Ovary (tissue), 3 donors: ENCODE results near the gene SLC27A2.

ENCODE experiments used
- CTCF ChIP-seq, 3 donors: fragments of 450-650 bp in 2 of 3; fragments of 200-600 bp in 1 of 3; IDR thresholded peaks; one replicate each; pipeline versions ENCODE4 v1.5.1 to v1.8.0; 2016 to 2022; ENCODE audit warnings: antibody characterized with exemption in 3 of 3, mild to moderate bottlenecking in 1 of 3
- POLR2A ChIP-seq: fragments of 450-650 bp; IDR thresholded peaks from one replicate; pipeline ENCODE4 v1.6.1; 2017; ENCODE audit warnings: antibody characterized with exemption, mild to moderate bottlenecking, moderate library complexity
- donor health status: DM: no; HTN: no; CAD: no.

- TF ChIP-seq CTCF (IDR thresholded peaks at IDR 0.05) (no peak), POLR2A (no peak)
Observed at GRCh38 chr15:50262533-50262932, 80.5 kb downstream of the SLC27A2 start.
